RWPE1 (cell line): Measurements from ENCODE around the gene DYNAP.

ENCODE experiments used
- CTCF ChIA-PET: fragments of 350-600 bp; sonication (Branson Sonifier 250); formaldehyde crosslinking; extraction: SDS; loops from one replicate; lab custom pipeline; 2021; lab: Yijun Ruan, JAX
- POLR2A ChIA-PET: fragments of 400-600 bp; formaldehyde crosslinking; extraction: SDS; loops from one replicate; lab custom pipeline; 2020; ENCODE audit warnings: antibody characterized with exemption; ENCODE audit not compliant: low non-redundant PET; lab: Yijun Ruan, JAX
- DNase-seq: peaks from one replicate; pipeline ENCODE4 v3.0.0; 2012; ENCODE audit warnings: low spot score
- H3K27ac ChIP-seq: fragments of 450-650 bp; 2 replicates; pipeline ENCODE4 v1.5.1; 2017
- TF ChIP-seq, protein P1 (sequence below): fragments of 450-650 bp; conservative IDR thresholded peaks from 2 replicates; pipeline ENCODE4 v1.5.1; 2017; ENCODE audit warnings: low read depth, mild to moderate bottlenecking

The DYNAP gene

DNA sequence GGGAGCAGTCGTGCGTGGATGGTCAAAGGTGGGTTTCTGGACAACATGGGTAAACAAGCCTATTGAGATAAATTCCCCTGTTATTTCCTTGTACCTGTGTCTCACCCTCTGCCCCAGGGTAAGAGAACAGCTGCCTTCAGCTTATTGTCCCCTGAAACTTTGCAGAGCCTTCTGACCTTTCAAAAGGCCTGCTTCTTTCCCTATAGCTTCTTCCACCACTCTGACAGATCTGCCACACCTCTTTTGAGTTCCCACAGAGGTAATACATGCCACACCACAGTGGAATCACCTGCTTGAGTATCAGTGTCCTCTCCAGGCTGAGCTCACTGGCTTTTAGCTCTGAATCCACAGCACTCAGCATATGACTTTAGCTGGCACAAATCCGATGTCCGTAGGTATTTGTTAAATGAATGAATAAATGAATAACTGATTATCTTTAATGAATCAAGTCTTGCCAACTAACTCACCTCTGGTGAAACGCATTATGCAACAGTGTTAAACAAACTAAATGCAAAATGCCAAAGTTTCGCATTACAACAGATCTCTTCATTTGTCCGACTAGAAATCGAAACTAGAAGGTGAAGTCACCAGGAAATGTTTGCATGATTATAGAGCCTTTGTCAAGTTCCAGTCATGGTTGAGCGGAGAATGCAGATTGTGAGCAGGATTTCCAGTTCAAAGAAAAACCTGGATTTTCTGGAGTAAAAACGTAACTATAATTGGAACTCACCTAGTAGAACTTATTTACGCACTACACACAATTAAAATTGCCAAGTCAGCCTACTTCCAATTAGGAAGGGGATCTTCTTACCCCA lies 16.4 kb downstream of the DYNAP start:
- TF ChIP-seq, protein P1, sequence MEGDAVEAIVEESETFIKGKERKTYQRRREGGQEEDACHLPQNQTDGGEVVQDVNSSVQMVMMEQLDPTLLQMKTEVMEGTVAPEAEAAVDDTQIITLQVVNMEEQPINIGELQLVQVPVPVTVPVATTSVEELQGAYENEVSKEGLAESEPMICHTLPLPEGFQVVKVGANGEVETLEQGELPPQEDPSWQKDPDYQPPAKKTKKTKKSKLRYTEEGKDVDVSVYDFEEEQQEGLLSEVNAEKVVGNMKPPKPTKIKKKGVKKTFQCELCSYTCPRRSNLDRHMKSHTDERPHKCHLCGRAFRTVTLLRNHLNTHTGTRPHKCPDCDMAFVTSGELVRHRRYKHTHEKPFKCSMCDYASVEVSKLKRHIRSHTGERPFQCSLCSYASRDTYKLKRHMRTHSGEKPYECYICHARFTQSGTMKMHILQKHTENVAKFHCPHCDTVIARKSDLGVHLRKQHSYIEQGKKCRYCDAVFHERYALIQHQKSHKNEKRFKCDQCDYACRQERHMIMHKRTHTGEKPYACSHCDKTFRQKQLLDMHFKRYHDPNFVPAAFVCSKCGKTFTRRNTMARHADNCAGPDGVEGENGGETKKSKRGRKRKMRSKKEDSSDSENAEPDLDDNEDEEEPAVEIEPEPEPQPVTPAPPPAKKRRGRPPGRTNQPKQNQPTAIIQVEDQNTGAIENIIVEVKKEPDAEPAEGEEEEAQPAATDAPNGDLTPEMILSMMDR: no peak

DNA sequence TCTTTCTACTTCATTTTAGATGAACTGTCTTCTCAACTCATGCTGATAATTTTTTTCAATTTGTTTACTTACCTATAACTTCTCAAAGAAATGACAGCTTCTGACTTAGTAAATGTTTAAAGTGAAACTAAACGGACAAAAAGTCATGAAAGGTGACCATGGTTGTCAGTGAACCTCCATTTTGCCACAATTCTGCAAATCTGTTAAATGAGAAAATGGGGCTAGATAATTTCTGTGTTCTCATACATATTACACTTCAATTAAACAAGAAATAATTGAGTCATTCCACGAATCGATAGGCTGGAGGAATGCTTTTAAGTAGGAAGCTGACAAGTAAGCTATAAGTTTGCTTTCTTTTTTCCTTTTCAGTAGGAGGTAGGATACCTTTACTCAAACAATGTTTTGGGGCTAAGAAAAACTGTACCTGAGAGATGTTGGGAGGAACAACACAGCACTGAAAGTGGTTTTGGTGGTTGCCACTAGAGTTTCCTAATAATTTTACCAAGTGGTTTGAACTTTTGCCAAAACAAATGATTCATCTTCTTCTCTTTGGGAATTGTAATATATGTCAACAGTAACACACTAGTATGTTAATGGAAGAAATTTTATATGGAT lies 17.1 kb downstream of the DYNAP start:
- CTCF ChIA-PET: no interaction called here
- peak; percentile 30 for DNase-seq
- no peak overlapping the region for H3K27ac ChIP-seq
- TF ChIP-seq, protein P1: no peak
- POLR2A ChIA-PET: no interaction called here

More for the DNA sequence above, 16.4 kb downstream of the DYNAP start:
- H3K27ac ChIP-seq: no peak overlapping the region
- ChIA-PET CTCF (no interaction called here), POLR2A (no interaction called here)
- DNase-seq: peak; percentile 10

DNA sequence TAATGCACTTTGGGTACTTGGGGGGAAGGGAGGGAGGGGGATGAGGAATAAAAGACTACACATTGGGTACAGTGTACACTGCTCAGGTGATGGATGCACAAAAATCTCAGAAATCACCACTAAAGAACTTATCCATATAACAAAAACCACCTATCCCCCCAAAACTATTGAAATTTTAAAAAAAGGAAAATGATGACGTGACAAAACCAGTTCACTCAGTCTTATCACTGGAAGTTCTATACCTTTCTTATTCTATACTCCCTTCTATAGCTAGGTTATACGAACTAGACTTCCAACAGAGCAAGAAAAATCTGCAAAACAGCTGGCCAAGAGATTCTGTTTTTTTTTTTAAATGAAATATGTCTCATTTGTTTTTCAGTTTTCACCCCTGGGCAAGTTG lies 20.8 kb downstream of the DYNAP start:
- POLR2A ChIA-PET: no interaction called here
- H3K27ac ChIP-seq: no peak overlapping the region
- CTCF ChIA-PET: no interaction called here
- no peak for DNase-seq
- TF ChIP-seq, protein P1: no peak

DNA sequence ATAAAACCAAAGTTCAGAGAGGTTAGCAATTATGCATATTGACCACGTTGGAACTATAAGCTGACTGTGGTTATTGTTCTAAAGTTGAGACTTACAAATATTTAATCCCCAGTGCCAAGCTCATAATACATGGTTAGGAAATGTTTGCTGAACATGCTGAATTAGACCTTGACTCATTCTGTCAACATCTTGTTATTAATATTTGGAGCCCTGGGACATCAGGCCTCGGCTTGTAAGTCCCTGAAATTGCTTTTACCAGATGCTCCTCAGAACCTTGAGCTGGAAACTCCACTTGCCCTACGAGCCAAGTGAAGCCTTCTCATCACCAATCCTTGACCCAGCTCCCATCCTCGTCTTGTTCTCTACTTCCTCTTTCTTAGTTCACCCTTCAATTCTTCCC lies 21.2 kb downstream of the DYNAP start:
- DNase-seq: peak; percentile 1
- H3K27ac ChIP-seq: no peak overlapping the region
- ChIA-PET CTCF (no interaction called here), POLR2A (no interaction called here)
- TF ChIP-seq, protein P1: no peak

DNA sequence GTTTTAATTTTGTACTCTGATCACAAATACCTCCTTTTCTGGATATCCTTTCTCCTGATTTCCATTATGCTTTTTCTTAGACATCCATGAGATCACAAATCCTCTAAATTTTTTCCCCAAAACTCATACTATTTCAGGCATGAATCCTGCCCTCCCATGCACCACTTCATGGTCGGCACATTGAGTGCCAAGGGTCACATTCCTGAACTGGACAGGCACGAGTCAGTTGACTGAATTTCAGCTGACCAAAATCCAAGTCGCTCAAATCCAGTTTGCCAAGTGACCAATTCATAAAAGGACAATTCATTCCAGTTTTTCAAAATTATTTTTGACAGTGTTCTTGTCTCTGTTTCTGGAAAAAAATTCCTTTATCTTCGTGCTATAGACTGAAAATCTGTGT lies 22.1 kb downstream of the DYNAP start:
- TF ChIP-seq, protein P1: no peak
- H3K27ac ChIP-seq: no peak overlapping the region
- no peak for DNase-seq
- ChIA-PET CTCF (no interaction called here), POLR2A (no interaction called here)

DNA sequence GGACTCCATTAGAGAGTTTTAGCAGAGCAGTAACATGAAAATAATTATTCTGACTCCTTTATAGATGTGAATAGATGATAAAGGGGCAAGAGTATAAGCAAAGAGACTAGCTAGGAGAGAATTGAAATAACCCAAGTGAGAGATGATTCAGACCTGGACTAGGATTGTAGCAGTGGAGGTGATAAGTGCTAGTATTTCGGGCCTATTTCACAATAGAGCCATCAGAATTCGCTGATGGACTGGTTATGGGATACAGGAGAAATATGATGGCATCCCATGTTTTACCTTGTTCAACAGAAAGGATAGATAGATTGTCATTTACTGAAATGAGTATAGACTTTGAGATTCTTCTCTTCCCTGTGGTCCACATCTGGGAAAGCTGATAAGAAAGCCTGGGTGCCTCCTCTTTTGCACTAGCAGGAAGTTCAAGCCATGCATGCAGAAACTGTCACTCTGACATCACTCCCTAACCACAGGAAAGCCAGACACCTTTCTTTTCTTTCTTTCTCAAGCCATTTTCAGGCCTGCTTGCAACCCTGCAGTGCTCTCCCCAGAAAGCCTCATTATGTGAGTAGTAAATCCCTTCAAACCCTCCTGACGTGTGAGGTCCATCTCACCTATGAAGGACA lies 25.3 kb downstream of the DYNAP start:
- H3K27ac ChIP-seq: no peak overlapping the region
- CTCF ChIA-PET: no interaction called here
- POLR2A ChIA-PET: no interaction called here
- TF ChIP-seq, protein P1: no peak
- DNase-seq: no peak
